HG03103 (cell line): ENCODE data around the gene TBC1D3G.
"Not testable (repeated sequence)": the region's sequence is repeated elsewhere in the genome, so short reads cannot be mapped to it uniquely, and the experiment has no call there.

ENCODE experiments used
- ATAC-seq: cut with Tn5 transposase; IDR thresholded peaks from one replicate; pipeline ENCODE4 v1.9.1; 2021; ENCODE audit warnings: low read depth; ENCODE audit not compliant: unreplicated experiment

TBC1D3G gene

DNA sequence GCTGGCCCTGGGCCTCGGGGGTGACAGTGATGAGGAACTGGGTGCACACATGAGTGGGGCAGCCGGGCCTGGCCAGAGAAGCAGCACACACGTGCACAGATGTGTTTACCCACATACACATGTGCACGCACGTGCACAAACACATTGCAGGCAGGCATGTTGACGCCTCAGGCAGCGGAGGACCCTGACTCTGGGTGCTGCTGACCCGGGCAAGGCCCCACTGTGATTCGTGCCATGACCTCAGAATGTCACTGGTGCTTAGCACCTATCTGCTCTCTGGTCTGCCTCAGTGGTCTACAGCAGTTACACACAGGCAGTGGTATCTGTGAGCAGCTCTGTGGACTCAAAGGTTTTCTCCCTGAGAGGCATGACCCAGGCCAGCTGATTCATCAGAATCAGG is at the start of gene TBC1D3G:
Gene TBC1D3G (plus strand): TSS at position 301 of the 400 bp plus-strand sequence. CDS start 1,528 bp downstream, outside the sequence.
- not testable (repeated sequence) for ATAC-seq

DNA sequence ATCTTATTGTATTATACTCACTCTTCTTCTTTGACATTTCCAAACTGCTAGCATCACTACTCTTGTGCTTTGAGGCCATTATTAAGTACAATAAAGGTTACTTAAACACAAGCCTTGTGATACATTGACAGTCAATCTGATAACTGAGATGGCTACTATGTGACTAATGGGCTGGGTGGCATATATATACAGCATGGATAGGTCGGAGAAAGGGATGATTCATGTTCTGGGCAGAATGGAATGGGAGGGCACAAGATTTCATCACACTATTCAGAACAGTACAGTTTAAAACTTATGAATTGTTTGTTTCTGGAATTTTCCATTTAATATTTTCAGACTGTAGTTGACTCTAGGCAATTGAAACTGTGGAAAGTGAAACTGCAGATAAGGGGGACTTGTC is 40.4 kb upstream of the TBC1D3G start:
- ATAC-seq: not testable (repeated sequence)

DNA sequence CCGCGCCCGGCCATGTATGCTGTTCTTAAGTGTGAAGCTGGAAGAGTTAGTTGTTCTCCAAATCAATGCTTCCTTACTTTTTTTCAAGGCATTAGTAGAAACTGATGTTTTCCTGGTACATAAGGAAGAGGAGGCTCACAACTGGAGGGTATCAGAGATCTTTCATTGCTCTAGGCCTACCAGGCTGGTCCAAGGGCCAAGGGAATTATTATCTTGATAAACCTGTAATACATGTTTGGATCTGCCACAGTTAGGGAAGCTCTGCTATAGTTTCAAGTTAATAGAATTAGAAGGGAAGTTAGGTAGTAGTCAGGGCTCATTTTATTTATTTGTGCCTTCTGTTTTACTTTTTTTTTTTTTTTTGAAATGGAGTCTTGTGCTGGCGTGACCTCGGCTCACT is 39.5 kb upstream of the TBC1D3G start:
- ATAC-seq: not testable (repeated sequence)

DNA sequence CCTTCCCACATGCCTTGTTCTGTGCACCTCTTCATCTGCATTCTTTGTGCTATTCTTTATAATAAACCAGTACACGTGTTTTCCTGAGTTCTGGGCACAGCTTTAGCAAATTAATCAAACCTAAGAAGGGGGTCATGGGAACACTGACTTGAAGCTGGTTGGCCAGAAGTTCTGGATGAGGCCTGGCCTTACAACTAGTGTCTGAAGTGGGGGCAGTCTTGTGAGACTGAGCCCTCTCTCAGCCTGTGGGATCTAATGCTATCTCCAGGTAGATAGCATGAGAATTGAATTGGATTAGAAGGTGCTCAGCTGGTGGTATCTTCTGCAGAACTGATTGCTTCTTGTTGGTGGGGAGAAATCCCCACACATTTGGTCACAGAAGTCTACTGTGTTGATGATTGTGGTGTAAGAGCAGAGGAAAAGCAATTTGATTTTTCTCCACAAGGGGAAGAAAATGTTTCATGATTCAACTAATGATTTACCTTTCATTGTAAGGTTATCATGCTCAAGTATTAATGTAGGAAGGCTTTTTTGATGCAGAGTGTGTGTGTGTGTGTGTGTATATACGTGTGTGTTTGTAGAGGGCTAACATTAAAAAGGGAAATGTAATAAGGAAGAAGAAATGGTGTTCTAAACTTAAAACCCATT is 33.6 kb upstream of the TBC1D3G start:
- not testable (repeated sequence) for ATAC-seq

DNA sequence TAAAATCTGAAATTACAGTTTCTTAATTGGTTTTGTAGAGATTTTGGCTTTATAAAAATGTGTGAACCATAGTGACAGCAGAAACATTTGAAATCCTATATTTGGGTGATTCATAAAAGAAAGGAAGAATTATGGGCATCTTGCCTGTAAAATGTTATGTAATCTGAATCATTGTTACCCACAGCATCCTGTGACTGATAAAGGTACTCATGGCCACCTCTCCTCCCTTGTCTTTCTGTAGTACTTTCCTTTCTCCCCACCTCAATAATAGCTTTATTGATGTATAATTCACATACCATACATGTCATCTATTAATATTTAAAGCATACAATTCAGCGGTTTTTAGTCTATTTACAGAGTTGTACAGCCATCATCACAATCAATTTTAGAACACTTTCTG is 28.5 kb upstream of the TBC1D3G start:
- ATAC-seq: not testable (repeated sequence)

DNA sequence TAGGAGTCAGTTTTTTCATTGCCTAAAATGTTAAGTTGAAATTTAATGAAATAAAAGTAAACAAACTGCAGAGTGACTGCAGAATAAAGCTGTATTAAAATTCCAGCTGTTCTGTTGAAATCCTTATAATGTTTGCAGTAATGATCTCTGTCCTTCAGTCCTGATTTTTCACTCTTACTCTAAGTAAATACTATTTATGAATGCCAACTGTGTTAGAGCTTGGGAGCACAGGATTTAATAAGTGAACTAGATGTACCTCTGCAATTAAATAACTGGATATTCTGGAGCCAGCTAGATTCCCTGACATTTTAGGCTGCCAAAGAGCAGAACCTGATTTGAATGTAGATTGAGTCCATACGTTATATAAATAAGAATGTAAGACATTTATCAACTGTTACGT is 7.9 kb upstream of the TBC1D3G start:
- not testable (repeated sequence) for ATAC-seq

DNA sequence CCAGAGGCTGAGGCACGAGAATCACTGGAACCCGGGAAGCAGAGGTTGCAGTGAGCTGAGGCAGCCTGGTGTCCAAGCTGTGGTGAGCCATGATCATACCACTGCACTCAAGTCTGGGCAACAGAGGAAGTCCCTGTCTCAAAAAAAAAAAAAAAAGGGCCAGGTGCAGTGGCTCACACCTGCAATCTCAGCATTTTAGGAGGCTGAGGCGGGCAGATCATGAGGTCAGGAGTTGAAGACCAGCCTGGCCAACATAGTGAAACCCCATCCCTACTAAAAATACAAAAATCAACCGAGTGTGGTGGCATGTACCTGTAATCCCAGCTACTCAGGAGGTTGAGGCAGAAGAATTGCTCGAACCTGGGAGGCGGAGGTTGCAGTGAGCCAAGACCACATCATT is 38.8 kb downstream of the TBC1D3G start:
- not testable (repeated sequence) for ATAC-seq

DNA sequence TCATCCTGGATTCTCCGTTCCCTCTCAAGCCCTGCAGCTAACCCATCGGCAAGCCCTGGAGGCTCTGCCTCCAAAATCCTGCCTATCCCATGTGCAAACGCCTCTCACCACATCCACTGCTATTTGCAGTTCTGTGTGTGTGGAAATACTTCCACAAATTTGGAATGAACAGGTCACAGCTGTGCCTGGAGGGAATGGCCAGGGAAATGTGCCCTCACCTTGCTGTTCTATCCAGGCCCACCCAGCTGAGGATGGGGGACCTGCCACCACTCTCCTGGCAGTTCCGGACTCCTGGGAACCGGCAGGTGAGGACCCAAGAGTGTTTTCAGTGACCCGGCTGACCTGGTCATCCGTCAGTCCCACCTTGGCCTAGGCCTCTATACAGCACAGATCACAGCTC is 52.3 kb downstream of the TBC1D3G start:
- not testable (repeated sequence) for ATAC-seq
